ENCODE measurements around the gene PRTG. TPM values are rescaled to one million over a fixed set of nuclear protein-coding genes. Genes with fewer than 3 reads are reported as not detected.
"Not testable (repeated sequence)": the region's sequence is repeated elsewhere in the genome, so short reads cannot be mapped to it uniquely, and the experiment has no call there.

Gene PRTG, protein sequence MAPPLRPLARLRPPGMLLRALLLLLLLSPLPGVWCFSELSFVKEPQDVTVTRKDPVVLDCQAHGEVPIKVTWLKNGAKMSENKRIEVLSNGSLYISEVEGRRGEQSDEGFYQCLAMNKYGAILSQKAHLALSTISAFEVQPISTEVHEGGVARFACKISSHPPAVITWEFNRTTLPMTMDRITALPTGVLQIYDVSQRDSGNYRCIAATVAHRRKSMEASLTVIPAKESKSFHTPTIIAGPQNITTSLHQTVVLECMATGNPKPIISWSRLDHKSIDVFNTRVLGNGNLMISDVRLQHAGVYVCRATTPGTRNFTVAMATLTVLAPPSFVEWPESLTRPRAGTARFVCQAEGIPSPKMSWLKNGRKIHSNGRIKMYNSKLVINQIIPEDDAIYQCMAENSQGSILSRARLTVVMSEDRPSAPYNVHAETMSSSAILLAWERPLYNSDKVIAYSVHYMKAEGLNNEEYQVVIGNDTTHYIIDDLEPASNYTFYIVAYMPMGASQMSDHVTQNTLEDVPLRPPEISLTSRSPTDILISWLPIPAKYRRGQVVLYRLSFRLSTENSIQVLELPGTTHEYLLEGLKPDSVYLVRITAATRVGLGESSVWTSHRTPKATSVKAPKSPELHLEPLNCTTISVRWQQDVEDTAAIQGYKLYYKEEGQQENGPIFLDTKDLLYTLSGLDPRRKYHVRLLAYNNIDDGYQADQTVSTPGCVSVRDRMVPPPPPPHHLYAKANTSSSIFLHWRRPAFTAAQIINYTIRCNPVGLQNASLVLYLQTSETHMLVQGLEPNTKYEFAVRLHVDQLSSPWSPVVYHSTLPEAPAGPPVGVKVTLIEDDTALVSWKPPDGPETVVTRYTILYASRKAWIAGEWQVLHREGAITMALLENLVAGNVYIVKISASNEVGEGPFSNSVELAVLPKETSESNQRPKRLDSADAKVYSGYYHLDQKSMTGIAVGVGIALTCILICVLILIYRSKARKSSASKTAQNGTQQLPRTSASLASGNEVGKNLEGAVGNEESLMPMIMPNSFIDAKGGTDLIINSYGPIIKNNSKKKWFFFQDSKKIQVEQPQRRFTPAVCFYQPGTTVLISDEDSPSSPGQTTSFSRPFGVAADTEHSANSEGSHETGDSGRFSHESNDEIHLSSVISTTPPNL
- not detected for polyA plus RNA-seq (ENCODE audit: low read depth in 6 of 6)

DNA sequence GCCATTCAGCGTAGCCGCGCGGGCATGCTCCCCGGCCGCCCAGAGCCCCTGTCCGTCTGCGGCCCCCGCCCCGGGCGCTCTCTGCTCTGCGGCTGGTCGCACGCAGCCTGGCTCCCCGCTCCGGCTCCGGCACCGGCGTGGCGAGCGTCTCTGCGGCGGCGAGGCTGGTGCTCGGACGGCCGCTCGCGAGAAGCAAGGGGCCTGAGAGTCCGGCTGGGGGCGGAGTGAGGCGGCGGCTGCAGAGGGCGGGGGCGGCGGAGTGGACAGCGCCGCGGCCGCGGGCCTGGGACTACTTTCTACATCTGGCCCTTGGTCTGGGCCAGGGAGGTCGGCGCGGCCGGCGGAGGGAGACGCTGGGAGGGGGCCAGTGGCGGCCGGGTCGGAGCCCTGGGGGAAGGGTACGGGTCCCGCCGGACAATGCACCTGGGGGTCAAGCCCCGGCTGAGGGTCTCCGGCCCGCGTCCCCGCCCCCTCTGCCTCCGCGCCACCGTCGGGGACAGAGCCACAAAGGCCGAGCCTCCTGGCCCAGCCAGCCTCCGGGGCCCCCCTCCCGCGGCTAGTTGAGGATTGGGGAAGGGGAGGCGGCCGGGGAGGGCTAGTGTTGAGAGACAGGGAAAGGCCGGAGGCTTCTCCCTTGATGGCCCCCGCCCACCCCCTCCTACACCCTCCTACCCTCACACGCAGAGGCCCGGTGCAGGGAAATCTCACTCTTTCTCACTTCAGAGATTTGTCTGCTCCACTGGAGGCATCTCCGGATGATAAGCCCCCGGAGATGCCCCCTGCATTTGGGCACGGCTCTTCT is at the start of gene PRTG:
Gene PRTG (minus strand): TSS at position 226 of the 802 bp plus-strand sequence. CDS start 221 bp downstream, at position 5.
- H3K27me3 Mint-ChIP-seq, result peaks cover 12 to 19% (median 19%) of the 10 kb centered on the region in 3 donors
- peaks cover 0 to under 1% (median 0%) of the 10 kb centered on the region in 7 donors for H3K9me3 Mint-ChIP-seq
- peaks cover 0 to 7% of the 10 kb centered on the region in 2 donors for H3K36me3 Mint-ChIP-seq
- H3K4me1 Mint-ChIP-seq, result peaks cover 0 to 9% (median 5%) of the 10 kb centered on the region in 3 donors
- peak within 1 kb of the TSS; percentile 47 to 70 (median 64) for H3K4me3 Mint-ChIP-seq
- ATAC-seq (ENCODE audit: low read depth in 2 of 2) (no peak), DNase-seq (no peak)
- H3K27ac Mint-ChIP-seq, result no peak within 1 kb of the TSS

DNA sequence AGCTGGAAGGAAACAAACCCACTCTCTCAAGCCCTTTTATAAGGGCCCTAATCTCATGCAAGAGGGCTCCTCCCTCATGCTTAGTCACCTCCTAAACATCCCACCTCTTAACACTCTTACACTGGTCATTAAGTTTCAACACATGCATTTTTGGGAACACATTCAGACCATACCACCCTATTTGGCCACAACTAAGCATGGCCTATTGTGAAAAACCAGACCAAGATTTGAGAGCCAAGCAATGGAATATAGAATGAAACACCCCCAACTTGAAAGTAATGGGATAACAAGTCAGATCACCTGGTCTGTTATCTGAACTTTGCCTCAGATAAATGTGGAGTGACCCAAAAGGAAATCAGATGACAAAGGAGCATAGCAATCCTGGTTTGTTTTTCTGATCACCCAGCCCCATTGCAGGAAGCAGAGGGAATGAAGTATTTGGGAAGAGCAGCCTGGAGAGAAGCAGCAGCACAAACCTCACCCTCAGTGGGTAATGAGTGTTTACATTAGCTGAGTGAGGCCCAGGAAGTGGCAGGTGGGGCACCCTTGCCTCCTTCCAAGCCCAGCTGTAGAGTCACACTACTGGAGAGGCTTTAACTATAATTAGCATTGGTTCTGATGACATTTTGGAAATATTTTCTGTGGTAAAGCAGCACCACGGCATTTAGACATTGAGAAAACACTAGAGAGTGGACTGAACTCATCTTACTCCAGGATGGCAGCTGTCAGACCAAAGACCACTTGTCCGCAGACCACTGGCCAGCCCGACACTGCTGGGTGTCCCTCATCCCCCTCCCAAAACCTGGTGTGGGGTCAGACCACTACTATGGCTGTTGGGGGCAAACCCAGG is 48.8 kb upstream of the PRTG start:
- peaks cover 0 to 3% (median 0%) of the 10 kb centered on the region in 3 donors for H3K4me1 Mint-ChIP-seq
- ATAC-seq (ENCODE audit: low read depth in 2 of 2) (no peak), DNase-seq (no peak)
- peaks cover 0 to 25% (median 11%) of the 10 kb centered on the region in 3 donors for H3K27me3 Mint-ChIP-seq
- no peak overlapping the region for H3K27ac Mint-ChIP-seq
- H3K36me3 Mint-ChIP-seq, result peaks cover 0 to 8% of the 10 kb centered on the region in 2 donors
- H3K9me3 Mint-ChIP-seq, result peaks cover 6 to 32% (median 20%) of the 10 kb centered on the region in 7 donors
- H3K4me3 Mint-ChIP-seq, result no peak overlapping the region

DNA sequence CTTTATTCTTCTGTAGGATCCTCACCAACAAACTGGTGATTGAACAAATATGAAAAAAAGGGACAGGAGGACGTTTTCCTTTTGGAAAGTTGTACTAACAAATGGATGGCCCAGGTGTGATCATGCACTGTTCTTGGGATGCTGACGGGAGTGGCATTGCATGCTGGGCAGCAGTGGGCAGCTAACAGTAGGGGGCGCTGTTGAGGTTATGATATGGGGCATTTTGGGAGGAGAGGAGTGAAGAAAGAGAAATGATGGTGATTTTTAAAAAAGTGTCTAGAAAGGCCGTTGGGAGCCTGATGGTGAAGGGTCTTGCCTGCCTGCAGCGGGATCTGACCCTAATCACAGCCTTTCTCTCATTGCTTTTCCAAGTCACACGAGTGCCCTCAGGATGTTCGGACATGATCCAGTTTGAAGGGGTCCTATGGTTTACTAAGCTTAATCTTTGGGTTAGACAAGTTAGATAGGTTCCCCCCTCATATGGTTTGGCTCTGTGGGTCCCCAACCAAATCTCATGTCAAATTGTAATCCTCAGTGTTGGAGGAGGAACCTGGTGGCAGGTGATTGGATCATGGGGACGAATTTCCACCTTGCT is 46.2 kb upstream of the PRTG start:
- H3K9me3 Mint-ChIP-seq, result peaks cover 6 to 17% (median 11%) of the 10 kb centered on the region in 7 donors
- H3K4me3 Mint-ChIP-seq, result no peak overlapping the region
- ATAC-seq (ENCODE audit: low read depth in 2 of 2) (no peak), DNase-seq (no peak)
- H3K36me3 Mint-ChIP-seq, result peaks cover 0 to 8% of the 10 kb centered on the region in 2 donors
- H3K27me3 Mint-ChIP-seq, result peaks cover 0 to 23% (median 13%) of the 10 kb centered on the region in 3 donors
- H3K4me1 Mint-ChIP-seq, result peaks cover 0 to 3% (median 0%) of the 10 kb centered on the region in 3 donors
- no peak overlapping the region for H3K27ac Mint-ChIP-seq

DNA sequence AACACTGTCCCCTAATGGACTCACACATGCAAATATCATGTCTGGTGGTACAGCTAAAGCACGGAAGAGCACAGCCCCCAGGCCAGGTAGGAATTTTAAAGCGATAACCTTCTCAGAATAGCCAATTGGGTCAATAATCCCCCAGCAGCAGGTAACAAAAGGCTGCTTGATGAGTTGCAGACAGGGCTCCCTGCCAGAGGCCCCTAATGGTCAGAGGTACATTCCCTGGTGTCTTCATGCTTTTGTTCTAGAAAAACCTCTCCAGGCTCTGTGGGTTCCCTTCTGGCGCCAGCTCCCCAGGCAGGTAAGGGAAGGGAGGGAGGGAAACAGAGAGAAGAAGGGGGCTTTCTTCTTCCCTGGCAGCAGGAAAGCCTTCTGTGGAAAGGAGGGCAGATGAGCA is 43.4 kb upstream of the PRTG start:
- Mint-ChIP-seq H3K4me3 (no peak overlapping the region), H3K4me1 (peaks cover 0 to 3% (median 0%) of the 10 kb centered on the region in 3 donors), H3K27me3 (peaks cover 4 to 37% (median 22%) of the 10 kb centered on the region in 3 donors), H3K27ac (no peak overlapping the region), H3K9me3 (peaks cover 0 to 7% (median 6%) of the 10 kb centered on the region in 7 donors), H3K36me3 (no peaks in the 10 kb centered on the region)
- DNase-seq (no peak), ATAC-seq (ENCODE audit: low read depth in 2 of 2) (no peak)

DNA sequence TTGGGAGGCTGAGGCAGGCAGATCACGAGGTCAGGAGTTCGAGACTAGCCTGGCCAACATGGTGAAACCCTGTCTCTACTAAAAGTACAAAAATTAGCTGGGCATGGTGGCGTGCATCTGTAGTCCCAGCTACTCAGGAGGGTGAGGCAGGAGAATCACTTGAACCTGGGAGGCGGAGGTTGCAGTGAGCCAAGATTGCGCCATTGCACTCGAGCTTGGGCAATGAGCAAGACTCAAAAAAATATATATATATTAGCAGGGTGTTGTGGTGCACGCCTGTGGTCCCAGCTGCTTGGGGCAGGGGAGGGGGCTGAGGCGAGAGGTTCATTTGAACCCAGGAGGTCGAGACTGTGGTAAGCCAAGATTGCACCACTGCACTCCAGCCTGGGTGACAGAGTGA is 42.6 kb upstream of the PRTG start:
- not testable (repeated sequence) for H3K36me3 Mint-ChIP-seq; ATAC-seq (ENCODE audit: low read depth in 2 of 2); H3K4me3 Mint-ChIP-seq; H3K4me1 Mint-ChIP-seq; H3K27ac Mint-ChIP-seq; DNase-seq; H3K9me3 Mint-ChIP-seq
- H3K27me3 Mint-ChIP-seq, result peaks cover 4 to 38% (median 22%) of the 10 kb centered on the region in 3 donors

DNA sequence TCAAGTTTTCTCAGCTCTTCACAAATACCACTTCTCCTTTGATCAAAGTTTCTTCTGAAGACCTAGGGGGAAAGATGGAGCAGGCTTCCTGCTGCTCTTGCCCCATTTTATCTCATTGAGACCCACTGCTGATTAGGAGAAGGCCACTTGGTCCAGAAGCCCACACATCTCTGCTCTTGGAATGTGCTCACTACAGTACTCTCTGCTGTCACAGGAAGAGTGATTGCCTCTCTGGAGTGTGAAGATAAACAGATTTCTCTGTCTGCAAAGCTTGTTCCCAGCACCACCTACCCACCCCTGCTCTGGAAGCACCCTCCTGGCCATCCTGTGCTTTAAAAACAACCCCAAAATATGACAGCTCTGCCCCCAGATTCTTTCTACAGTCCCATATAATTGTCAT is 41.3 kb upstream of the PRTG start:
- no peak overlapping the region for H3K4me3 Mint-ChIP-seq

DNA sequence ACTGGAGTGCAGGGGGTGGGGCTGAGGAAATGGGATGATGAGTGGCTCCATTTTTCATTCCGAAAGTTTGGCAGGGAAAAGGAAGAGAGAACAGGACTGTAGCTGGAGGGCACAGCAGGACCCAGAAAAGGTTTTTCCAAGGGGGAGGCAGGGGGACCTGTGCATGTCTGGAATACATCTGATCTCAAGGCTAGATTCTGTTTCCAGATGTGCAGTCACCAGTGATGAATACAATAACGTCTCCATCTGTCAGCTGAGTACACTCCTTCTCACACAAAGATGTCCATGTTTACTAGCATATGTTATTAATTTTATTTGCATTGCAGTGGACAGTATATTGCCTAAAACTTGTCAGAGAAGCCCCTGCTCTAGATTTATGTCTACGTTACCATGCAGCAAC is 39.9 kb upstream of the PRTG start:
- H3K4me3 Mint-ChIP-seq, result no peak overlapping the region
- peaks cover 0 to 10% (median 6%) of the 10 kb centered on the region in 7 donors for H3K9me3 Mint-ChIP-seq
- H3K27me3 Mint-ChIP-seq, result peaks cover 4 to 55% (median 20%) of the 10 kb centered on the region in 3 donors
- H3K27ac Mint-ChIP-seq, result no peak overlapping the region
- H3K4me1 Mint-ChIP-seq, result no peaks in the 10 kb centered on the region
- peaks cover 0 to 9% of the 10 kb centered on the region in 2 donors for H3K36me3 Mint-ChIP-seq
- ATAC-seq (ENCODE audit: low read depth in 2 of 2) (no peak), DNase-seq (no peak)

More for the DNA sequence above, 41.3 kb upstream of the PRTG start:
- Mint-ChIP-seq H3K27me3 (peaks cover 4 to 46% (median 24%) of the 10 kb centered on the region in 3 donors), H3K27ac (no peak overlapping the region), H3K36me3 (peaks cover 0 to 9% of the 10 kb centered on the region in 2 donors), H3K9me3 (peaks cover 0 to 10% (median 6%) of the 10 kb centered on the region in 7 donors), H3K4me1 (no peaks in the 10 kb centered on the region)
- DNase-seq (no peak), ATAC-seq (ENCODE audit: low read depth in 2 of 2) (no peak)

DNA sequence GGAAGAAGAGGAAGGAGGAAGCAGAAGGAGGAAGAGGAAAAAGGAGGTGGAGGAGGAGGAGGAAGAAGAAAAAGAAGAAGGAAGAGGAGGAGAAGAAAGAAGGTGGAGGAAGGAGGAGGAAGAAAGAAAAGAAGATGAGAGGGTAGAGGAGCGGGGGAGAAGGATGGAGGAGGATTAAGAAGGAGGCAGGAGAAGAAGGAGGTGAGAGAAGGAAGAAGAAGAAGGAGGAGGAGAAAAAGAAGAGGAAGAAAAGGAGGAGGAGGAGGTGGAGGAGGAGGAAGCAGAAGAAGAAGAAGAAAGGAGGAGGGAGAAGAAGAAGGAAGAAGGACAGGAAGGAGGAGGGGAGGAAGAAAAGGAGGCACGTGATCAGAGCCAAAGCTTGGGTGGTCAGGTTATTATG is 37.3 kb upstream of the PRTG start:
- peaks cover 0 to 2% (median 0%) of the 10 kb centered on the region in 3 donors for H3K4me1 Mint-ChIP-seq
- peaks cover 4 to 43% (median 24%) of the 10 kb centered on the region in 3 donors for H3K27me3 Mint-ChIP-seq
- H3K9me3 Mint-ChIP-seq, result peaks cover 0 to 10% (median 6%) of the 10 kb centered on the region in 7 donors
- no peak for ATAC-seq (ENCODE audit: low read depth in 2 of 2)
- no peak overlapping the region for H3K4me3 Mint-ChIP-seq
- peaks cover 0 to 9% of the 10 kb centered on the region in 2 donors for H3K36me3 Mint-ChIP-seq
- H3K27ac Mint-ChIP-seq, result no peak overlapping the region
- no peak for DNase-seq

DNA sequence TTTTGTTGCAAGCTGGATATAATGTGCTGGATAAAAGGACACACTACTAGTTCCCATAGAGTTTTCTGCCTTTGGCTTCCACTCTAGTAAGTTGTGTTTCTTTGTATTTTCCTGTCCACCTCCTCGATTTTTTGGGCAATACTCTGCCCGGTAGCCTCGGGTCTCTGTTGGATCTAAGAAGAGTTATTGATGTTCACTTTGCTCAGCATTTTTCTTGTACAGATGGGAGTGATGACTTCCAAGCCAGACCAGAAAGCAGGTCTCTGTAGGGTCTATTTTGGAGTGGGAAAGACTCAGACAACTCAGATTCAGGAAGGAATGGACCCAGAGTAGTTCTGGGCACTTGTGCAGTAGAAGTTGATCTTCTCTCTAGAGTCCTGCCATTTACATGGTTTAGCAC is 36.0 kb upstream of the PRTG start:
- Mint-ChIP-seq H3K4me1 (peaks cover 0 to 2% (median 0%) of the 10 kb centered on the region in 3 donors), H3K27me3 (peaks cover 4 to 43% (median 22%) of the 10 kb centered on the region in 3 donors)
- ATAC-seq (ENCODE audit: low read depth in 2 of 2), result no peak

DNA sequence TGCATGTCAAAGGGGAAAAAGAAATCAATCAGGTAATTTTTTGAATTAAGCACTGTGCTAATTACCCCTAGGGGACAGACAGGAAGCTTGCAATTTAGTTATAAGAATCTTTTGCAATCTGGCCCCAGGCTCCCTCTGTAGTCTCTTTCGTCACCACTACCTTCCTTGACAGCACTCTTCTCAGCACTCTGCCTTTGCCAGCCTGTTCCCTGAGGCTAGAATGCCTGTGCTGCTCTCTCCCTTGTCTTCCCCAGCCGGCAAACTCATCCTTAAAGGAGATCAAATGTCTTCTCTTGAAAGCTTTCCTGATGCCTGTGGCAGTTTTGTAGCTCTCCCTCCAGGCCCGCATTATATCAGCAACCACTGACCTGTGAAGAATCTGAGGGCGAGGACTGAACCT is 32.4 kb upstream of the PRTG start:
- Mint-ChIP-seq H3K27me3 (peaks cover 2 to 38% (median 27%) of the 10 kb centered on the region in 3 donors), H3K36me3 (peaks cover 0 to 8% of the 10 kb centered on the region in 2 donors), H3K27ac (no peak overlapping the region), H3K9me3 (peaks cover 0 to 6% (median 3%) of the 10 kb centered on the region in 7 donors), H3K4me3 (no peak overlapping the region), H3K4me1 (peaks cover 0 to 2% (median 0%) of the 10 kb centered on the region in 3 donors)
- DNase-seq (no peak), ATAC-seq (ENCODE audit: low read depth in 2 of 2) (no peak)

More for the DNA sequence above, 36.0 kb upstream of the PRTG start:
- Mint-ChIP-seq H3K36me3 (peaks cover 0 to 9% of the 10 kb centered on the region in 2 donors), H3K27ac (no peak overlapping the region), H3K4me3 (no peak overlapping the region), H3K9me3 (peaks cover 0 to 10% (median 6%) of the 10 kb centered on the region in 7 donors)
- DNase-seq, result no peak

Measured in naive B cell (primary cell).